ENCODE results near the gene EFCAB12.
"Not testable (repeated sequence)": the region's sequence is repeated elsewhere in the genome, so short reads cannot be mapped to it uniquely, and the experiment has no call there.

The EFCAB12 gene

DNA sequence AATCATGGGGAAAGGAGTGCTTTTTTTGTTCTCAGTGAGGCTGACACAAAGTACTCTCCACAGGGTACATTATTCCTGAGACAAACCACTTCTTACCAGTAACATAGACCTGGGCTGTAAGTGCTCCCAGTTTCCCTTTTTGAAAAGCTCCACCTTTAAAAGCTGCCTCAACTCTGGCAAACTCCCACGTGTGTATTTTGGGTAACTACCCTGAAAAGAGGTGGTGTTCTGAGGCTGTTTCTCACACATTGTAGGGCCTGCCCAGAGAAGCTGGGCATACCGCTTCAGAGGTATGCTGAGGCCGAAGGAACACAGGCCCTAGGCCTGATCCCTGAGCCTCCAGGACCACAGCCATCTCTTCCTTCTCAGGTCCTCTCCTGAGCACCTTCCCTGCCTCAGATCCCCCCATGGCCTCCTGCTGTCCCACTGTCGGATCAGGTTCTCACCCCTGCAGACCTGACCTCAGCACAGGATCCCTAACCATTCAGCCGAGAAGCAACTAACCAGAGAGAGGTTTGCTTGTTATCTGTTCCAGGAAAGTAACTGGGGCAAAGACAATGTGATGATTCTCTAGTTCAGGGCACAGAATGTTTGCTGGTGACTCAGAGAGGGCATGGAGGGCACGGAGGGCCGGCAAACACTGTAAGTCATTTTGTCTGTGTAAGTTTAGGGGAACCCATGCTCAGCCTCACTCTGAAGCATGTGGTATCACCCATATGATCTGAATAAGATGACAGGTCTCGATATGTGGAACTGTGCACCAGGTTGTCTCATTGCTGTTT is 36.1 kb downstream of the EFCAB12 start:
- not testable (repeated sequence) for H3K27ac ChIP-seq (replicated peaks; ENCODE audit: low read length); H3K79me1 ChIP-seq (ENCODE audit: low read depth, low read length); H2BK5ac ChIP-seq (ENCODE audit: low read length); H2BK12ac ChIP-seq (ENCODE audit: low read length); H3K9ac ChIP-seq (ENCODE audit: low read depth, low read length, poor library complexity); H3K4me3 ChIP-seq (ENCODE audit: low read length in 2 of 2); H3K4me2 ChIP-seq (ENCODE audit: insufficient read depth, low read length, poor library complexity, severe bottlenecking); H3K9me3 ChIP-seq (replicated peaks in 1 of 2; ENCODE audit: control insufficient read depth in 2 of 2, insufficient read depth in 1 of 2, low read depth in 1 of 2, low read length in 2 of 2); H4K91ac ChIP-seq (ENCODE audit: low read depth, low read length, poor library complexity); H3K4me1 ChIP-seq (ENCODE audit: control insufficient read depth in 2 of 2, insufficient read depth in 1 of 2, low read depth in 1 of 2, low read length in 2 of 2); DNase-seq (ENCODE audit: low spot score); H3K18ac ChIP-seq (ENCODE audit: low read length); H3K23ac ChIP-seq (ENCODE audit: low read depth, low read length, poor library complexity); H2AFZ ChIP-seq (ENCODE audit: low read length); H2BK120ac ChIP-seq (ENCODE audit: low read depth, low read length); H3K4ac ChIP-seq (ENCODE audit: low read length); H2AK5ac ChIP-seq (ENCODE audit: low read depth, low read length); H4K8ac ChIP-seq (ENCODE audit: low read depth, low read length); H3K14ac ChIP-seq (ENCODE audit: low read length); H2BK15ac ChIP-seq (ENCODE audit: low read length); H3K27me3 ChIP-seq (ENCODE audit: control insufficient read depth in 3 of 3, insufficient read depth in 3 of 3, low read depth in 1 of 3, low read length in 3 of 3)
- peaks cover 36 to 71% of the 10 kb centered on the region in 2 donors for H3K36me3 ChIP-seq (replicated peaks in 1 of 2; ENCODE audit: control insufficient read depth in 2 of 2, insufficient read depth in 2 of 2, low read length in 2 of 2)
- no CpG with 5 or more reads among the region's 8 CpGs for whole genome bisulfite sequencing, 2 donors (ENCODE audit: extremely low coverage in 2 of 2, insufficient read length in 2 of 2, insufficient replicate concordance in 1 of 2)

DNA sequence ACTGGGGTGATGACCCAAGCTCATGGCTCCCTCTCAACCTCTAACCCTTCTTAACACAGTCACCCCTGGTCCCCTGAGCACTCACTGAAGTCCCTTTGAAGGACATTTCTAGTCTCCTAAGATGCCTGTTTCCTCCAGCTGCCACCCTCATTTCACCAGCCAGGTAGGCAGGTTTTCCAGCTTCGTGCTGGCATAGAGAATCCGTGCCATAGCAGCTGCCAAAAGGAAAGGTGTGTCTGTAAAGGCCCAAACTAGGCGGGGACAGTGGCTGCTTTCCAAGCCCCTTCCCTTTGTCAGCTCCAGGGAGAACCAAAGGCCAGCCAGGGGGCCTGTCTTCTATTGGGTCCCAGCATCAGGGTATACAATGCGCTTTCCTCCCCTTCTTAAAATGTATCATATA is 36.9 kb downstream of the EFCAB12 start:
- not testable (repeated sequence) for H3K9ac ChIP-seq (ENCODE audit: low read depth, low read length, poor library complexity); H3K4me3 ChIP-seq (ENCODE audit: low read length in 2 of 2); H2AFZ ChIP-seq (ENCODE audit: low read length); H3K27me3 ChIP-seq (ENCODE audit: control insufficient read depth in 3 of 3, insufficient read depth in 3 of 3, low read depth in 1 of 3, low read length in 3 of 3); H4K91ac ChIP-seq (ENCODE audit: low read depth, low read length, poor library complexity); H3K14ac ChIP-seq (ENCODE audit: low read length); H3K4me2 ChIP-seq (ENCODE audit: insufficient read depth, low read length, poor library complexity, severe bottlenecking); H3K9me3 ChIP-seq (replicated peaks in 1 of 2; ENCODE audit: control insufficient read depth in 2 of 2, insufficient read depth in 1 of 2, low read depth in 1 of 2, low read length in 2 of 2); H4K8ac ChIP-seq (ENCODE audit: low read depth, low read length); H2BK5ac ChIP-seq (ENCODE audit: low read length); H3K27ac ChIP-seq (replicated peaks; ENCODE audit: low read length); H3K18ac ChIP-seq (ENCODE audit: low read length); H2BK15ac ChIP-seq (ENCODE audit: low read length); H2BK120ac ChIP-seq (ENCODE audit: low read depth, low read length); H3K4me1 ChIP-seq (ENCODE audit: control insufficient read depth in 2 of 2, insufficient read depth in 1 of 2, low read depth in 1 of 2, low read length in 2 of 2); H3K79me1 ChIP-seq (ENCODE audit: low read depth, low read length); H3K23ac ChIP-seq (ENCODE audit: low read depth, low read length, poor library complexity); DNase-seq (ENCODE audit: low spot score); H2AK5ac ChIP-seq (ENCODE audit: low read depth, low read length); H2BK12ac ChIP-seq (ENCODE audit: low read length); H3K4ac ChIP-seq (ENCODE audit: low read length)
- WGBS, 2 donors (ENCODE audit: extremely low coverage in 2 of 2, insufficient read length in 2 of 2, insufficient replicate concordance in 1 of 2) = no CpG with 5 or more reads among the region's 4 CpGs
- H3K36me3 ChIP-seq (replicated peaks in 1 of 2; ENCODE audit: control insufficient read depth in 2 of 2, insufficient read depth in 2 of 2, low read length in 2 of 2) = peaks cover 40 to 73% of the 10 kb centered on the region in 2 donors

DNA sequence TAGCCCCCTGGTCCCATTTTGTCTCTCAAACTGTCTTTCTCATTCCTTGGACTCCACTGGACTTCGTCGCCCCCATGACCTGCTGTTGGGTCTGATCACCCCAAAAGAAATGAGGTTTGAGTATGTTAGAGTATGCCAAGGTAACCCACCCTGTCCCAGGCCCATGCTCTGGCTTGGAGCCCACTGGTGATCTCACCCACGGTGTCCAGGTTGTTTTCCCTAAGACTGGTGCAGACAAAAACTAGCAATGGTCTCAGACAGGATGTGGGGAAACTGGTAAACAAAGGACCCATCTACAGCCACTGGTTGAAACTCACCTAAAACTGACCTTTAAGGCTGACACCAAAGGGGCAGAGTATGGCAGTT is 38.9 kb downstream of the EFCAB12 start:
- H2BK15ac ChIP-seq (ENCODE audit: low read length) = no peak overlapping the region
- H3K36me3 ChIP-seq (replicated peaks in 1 of 2; ENCODE audit: control insufficient read depth in 2 of 2, insufficient read depth in 2 of 2, low read length in 2 of 2) = peaks cover 35 to 62% of the 10 kb centered on the region in 2 donors
- H3K9ac ChIP-seq (ENCODE audit: low read depth, low read length, poor library complexity) = no peak overlapping the region
- H3K4ac ChIP-seq (ENCODE audit: low read length) = no peak overlapping the region
- no peaks in the 10 kb centered on the region for H3K9me3 ChIP-seq (replicated peaks in 1 of 2; ENCODE audit: control insufficient read depth in 2 of 2, insufficient read depth in 1 of 2, low read depth in 1 of 2, low read length in 2 of 2)
- no peak overlapping the region for H4K8ac ChIP-seq (ENCODE audit: low read depth, low read length)
- H3K14ac ChIP-seq (ENCODE audit: low read length) = no peak overlapping the region
- H4K91ac ChIP-seq (ENCODE audit: low read depth, low read length, poor library complexity) = no peak overlapping the region
- no peak overlapping the region for H2BK12ac ChIP-seq (ENCODE audit: low read length)
- H3K18ac ChIP-seq (ENCODE audit: low read length) = no peak overlapping the region
- H2BK5ac ChIP-seq (ENCODE audit: low read length) = no peak overlapping the region
- H2BK120ac ChIP-seq (ENCODE audit: low read depth, low read length) = no peak overlapping the region
- WGBS, 2 donors (ENCODE audit: extremely low coverage in 2 of 2, insufficient read length in 2 of 2, insufficient replicate concordance in 1 of 2) = no CpG with 5 or more reads among the region's 3 CpGs
- H3K23ac ChIP-seq (ENCODE audit: low read depth, low read length, poor library complexity) = no peak overlapping the region
- no peak for DNase-seq (ENCODE audit: low spot score)
- H3K4me3 ChIP-seq (ENCODE audit: low read length in 2 of 2) = no peak overlapping the region
- no peak overlapping the region for H2AK5ac ChIP-seq (ENCODE audit: low read depth, low read length)
- H3K4me1 ChIP-seq (ENCODE audit: control insufficient read depth in 2 of 2, insufficient read depth in 1 of 2, low read depth in 1 of 2, low read length in 2 of 2) = peaks cover 3 to 5% of the 10 kb centered on the region in 2 donors
- H3K27ac ChIP-seq (replicated peaks; ENCODE audit: low read length) = peak overlapping the region; percentile 33
- H2AFZ ChIP-seq (ENCODE audit: low read length) = no peak overlapping the region
- H3K79me1 ChIP-seq (ENCODE audit: low read depth, low read length) = peaks cover under 1% of the 10 kb centered on the region
- H3K4me2 ChIP-seq (ENCODE audit: insufficient read depth, low read length, poor library complexity, severe bottlenecking) = no peak overlapping the region
- no peaks in the 10 kb centered on the region for H3K27me3 ChIP-seq (ENCODE audit: control insufficient read depth in 3 of 3, insufficient read depth in 3 of 3, low read depth in 1 of 3, low read length in 3 of 3)

DNA sequence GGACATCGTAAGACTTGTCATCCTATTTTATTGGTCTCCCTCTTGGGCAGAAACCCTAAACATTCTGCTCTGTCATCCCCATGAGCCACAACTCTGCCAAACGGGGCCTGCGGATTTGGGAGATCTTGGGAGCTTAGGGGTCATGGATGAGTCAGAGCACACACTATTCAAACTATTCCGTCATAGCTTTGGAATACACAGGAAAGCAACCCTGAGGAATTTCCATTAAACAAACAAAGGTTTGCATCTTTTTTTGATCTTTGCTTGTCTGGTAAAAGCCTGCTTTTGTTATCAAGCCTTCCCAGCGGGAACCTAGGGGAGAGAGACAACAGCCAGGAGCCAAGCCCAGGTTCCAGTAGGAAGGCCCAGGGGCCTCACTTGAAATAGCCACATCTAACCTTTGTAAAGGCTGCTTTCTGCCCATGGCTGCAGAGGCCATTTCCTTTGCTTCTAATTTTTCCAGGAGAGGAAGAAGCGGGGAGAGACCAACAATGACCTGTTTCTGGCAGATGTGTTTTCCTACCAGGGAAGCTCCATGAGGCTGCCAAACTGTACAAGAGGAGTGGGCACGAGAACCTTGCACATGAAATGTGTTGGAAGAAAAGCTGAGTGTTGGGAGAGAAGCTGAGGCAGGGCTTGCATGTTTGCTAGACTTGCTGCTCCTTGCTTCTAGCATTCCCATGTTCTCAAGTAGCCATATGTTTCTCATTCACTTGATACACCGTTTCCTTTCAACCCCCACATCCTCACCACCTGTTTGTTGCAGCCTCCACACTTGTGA is 39.5 kb downstream of the EFCAB12 start:
- not testable (repeated sequence) for H4K8ac ChIP-seq (ENCODE audit: low read depth, low read length); H3K4ac ChIP-seq (ENCODE audit: low read length); H3K14ac ChIP-seq (ENCODE audit: low read length); H2AFZ ChIP-seq (ENCODE audit: low read length); H2BK5ac ChIP-seq (ENCODE audit: low read length); H3K79me1 ChIP-seq (ENCODE audit: low read depth, low read length); H2AK5ac ChIP-seq (ENCODE audit: low read depth, low read length); H3K9ac ChIP-seq (ENCODE audit: low read depth, low read length, poor library complexity); H2BK120ac ChIP-seq (ENCODE audit: low read depth, low read length); H3K4me2 ChIP-seq (ENCODE audit: insufficient read depth, low read length, poor library complexity, severe bottlenecking); H3K4me1 ChIP-seq (ENCODE audit: control insufficient read depth in 2 of 2, insufficient read depth in 1 of 2, low read depth in 1 of 2, low read length in 2 of 2); H2BK15ac ChIP-seq (ENCODE audit: low read length); H4K91ac ChIP-seq (ENCODE audit: low read depth, low read length, poor library complexity); H3K23ac ChIP-seq (ENCODE audit: low read depth, low read length, poor library complexity); H3K27me3 ChIP-seq (ENCODE audit: control insufficient read depth in 3 of 3, insufficient read depth in 3 of 3, low read depth in 1 of 3, low read length in 3 of 3); H3K18ac ChIP-seq (ENCODE audit: low read length); H3K4me3 ChIP-seq (ENCODE audit: low read length in 2 of 2); H2BK12ac ChIP-seq (ENCODE audit: low read length); H3K9me3 ChIP-seq (replicated peaks in 1 of 2; ENCODE audit: control insufficient read depth in 2 of 2, insufficient read depth in 1 of 2, low read depth in 1 of 2, low read length in 2 of 2); DNase-seq (ENCODE audit: low spot score)
- no CpG with 5 or more reads among the region's 8 CpGs for WGBS, 2 donors (ENCODE audit: extremely low coverage in 2 of 2, insufficient read length in 2 of 2, insufficient replicate concordance in 1 of 2)
- Histone ChIP-seq H3K27ac (replicated peaks; ENCODE audit: low read length) (peak overlapping the region; percentile 33), H3K36me3 (replicated peaks in 1 of 2; ENCODE audit: control insufficient read depth in 2 of 2, insufficient read depth in 2 of 2, low read length in 2 of 2) (peaks cover 35 to 62% of the 10 kb centered on the region in 2 donors)
